ENCODE results near the gene HYAL3. TPM values are rescaled to one million over a fixed set of nuclear protein-coding genes. Genes with fewer than 3 reads are reported as not detected.

HYAL3 gene
- total and polyA plus RNA-seq, 2 of the 8 experiments (the other 6 are each of a cell fraction or from before 2014, with no cell fraction given): 3.2 to 12.2 TPM

DNA sequence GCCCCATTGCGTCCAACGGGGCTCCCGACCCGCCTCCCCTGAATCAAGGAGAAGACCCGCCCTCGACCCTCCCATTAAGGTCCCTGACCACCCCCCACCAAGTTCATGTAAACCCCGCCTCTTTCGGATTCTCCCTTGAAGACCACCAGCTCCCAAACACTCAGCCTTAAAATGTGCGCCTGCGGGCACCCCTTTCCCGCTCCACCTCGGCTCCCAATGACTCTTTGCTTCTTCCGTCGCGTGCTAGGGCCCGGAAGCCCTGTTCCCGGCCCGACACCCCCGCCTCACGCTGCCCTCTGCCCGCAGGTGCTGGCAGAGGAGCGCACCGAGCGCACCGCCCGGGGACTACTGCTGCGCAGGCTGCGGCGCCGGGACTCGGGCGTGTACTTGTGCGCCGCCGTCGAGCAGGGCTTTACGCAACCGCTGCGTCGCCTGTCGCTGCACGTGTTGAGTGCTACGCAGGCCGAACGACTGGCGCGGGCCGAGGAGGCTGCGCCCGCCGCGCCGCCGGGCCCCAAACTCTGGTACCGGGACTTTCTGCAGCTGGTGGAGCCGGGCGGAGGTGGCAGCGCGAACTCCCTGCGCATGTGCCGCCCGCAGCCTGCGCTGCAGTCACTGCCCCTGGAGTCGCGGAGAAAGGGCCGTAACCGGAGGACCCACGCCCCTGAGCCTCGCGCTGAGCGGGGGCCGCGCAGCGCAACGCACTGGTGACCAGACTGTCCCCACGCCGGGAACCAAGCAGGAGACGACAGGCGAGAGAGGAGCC, 23.0 kb downstream of the HYAL3 start (continued):
- TF ChIP-seq, protein P1, sequence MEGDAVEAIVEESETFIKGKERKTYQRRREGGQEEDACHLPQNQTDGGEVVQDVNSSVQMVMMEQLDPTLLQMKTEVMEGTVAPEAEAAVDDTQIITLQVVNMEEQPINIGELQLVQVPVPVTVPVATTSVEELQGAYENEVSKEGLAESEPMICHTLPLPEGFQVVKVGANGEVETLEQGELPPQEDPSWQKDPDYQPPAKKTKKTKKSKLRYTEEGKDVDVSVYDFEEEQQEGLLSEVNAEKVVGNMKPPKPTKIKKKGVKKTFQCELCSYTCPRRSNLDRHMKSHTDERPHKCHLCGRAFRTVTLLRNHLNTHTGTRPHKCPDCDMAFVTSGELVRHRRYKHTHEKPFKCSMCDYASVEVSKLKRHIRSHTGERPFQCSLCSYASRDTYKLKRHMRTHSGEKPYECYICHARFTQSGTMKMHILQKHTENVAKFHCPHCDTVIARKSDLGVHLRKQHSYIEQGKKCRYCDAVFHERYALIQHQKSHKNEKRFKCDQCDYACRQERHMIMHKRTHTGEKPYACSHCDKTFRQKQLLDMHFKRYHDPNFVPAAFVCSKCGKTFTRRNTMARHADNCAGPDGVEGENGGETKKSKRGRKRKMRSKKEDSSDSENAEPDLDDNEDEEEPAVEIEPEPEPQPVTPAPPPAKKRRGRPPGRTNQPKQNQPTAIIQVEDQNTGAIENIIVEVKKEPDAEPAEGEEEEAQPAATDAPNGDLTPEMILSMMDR (IDR thresholded peaks at IDR 0.05; ENCODE audit: control extremely low read depth in 1 of 3, insufficient read depth in 1 of 3, low read depth in 1 of 3, low read length in 3 of 3): peak in 1 of 3 experiments; percentile 15; a peak in 1 of 4 replicates
- TF ChIP-seq KDM5A (IDR thresholded peaks at IDR 0.05; ENCODE audit: low read length) (no peak), EGR1 (IDR thresholded peaks at IDR 0.05; ENCODE audit: borderline replicate concordance, low read depth, low read length) (no peak), TCF12 (IDR thresholded peaks at IDR 0.05; ENCODE audit: low read depth, low read length) (no peak)

All from H1 (cell line).